ENCODE data around the gene TOM1L2. TPM values are rescaled to one million over a fixed set of nuclear protein-coding genes. Genes with fewer than 3 reads are reported as not detected.

TOM1L2 gene
- total and polyA plus RNA-seq, 2 donors (not counting 1 experiment from before 2014, with no cell fraction given): 33.9 to 35.9 TPM

DNA sequence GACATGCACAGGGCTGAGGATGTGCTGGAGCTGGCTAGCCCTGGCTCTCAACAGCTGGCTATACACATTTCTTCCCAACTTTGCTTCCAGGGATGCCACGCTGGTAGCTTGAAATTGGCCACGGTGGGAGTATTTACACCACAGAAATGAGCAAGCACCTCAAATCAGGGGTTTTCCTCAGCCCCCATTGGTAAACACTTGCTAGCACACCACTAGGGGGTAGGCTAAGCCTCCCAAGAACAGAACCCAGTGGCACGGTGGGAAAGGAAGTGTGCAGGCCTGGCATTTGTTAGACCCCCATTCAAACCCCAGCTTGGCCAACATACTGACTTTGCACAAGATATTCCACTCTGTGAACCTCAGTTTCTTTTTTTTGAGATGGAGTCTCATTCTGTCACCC is 13.4 kb upstream of the TOM1L2 start:
- peaks cover 4% of the 10 kb centered on the region for H3K4me1 ChIP-seq (ENCODE audit: control insufficient read depth, extremely low read depth, insufficient read depth, low read length)
- no peak for DNase-seq (ENCODE audit: low read depth in 2 of 2)
- no peaks in the 10 kb centered on the region for H4K20me1 ChIP-seq (ENCODE audit: control insufficient read depth, extremely low read depth, insufficient read depth, low read length)
- H3K36me3 ChIP-seq (ENCODE audit: control insufficient read depth, insufficient read depth, low read length): no peaks in the 10 kb centered on the region
- no peak overlapping the region for H3K4me3 ChIP-seq (replicated peaks in 1 of 4; ENCODE audit: control extremely low read depth in 1 of 4, insufficient read depth in 1 of 4, low read depth in 3 of 4, low read length in 4 of 4)
- no peaks in the 10 kb centered on the region for H3K27me3 ChIP-seq (ENCODE audit: control insufficient read depth, insufficient read depth, low read length)
- no peak overlapping the region for H3K9ac ChIP-seq (ENCODE audit: insufficient read depth, low read length)
- no peaks in the 10 kb centered on the region for H3K9me3 ChIP-seq (ENCODE audit: control insufficient read depth, insufficient read depth, low read depth, low read length)
- no peak overlapping the region for H3K4me2 ChIP-seq (ENCODE audit: extremely low read depth, insufficient read depth, low read length)
- no peak overlapping the region for H3K27ac ChIP-seq (ENCODE audit: insufficient read depth, low read length)
- H3K79me2 ChIP-seq (ENCODE audit: control insufficient read depth, insufficient read depth, low read length): no peaks in the 10 kb centered on the region
- TF ChIP-seq EZH2 (IDR thresholded peaks at IDR 0.05; ENCODE audit: low read length, missing control alignments): no peak
- TF ChIP-seq, protein P1, sequence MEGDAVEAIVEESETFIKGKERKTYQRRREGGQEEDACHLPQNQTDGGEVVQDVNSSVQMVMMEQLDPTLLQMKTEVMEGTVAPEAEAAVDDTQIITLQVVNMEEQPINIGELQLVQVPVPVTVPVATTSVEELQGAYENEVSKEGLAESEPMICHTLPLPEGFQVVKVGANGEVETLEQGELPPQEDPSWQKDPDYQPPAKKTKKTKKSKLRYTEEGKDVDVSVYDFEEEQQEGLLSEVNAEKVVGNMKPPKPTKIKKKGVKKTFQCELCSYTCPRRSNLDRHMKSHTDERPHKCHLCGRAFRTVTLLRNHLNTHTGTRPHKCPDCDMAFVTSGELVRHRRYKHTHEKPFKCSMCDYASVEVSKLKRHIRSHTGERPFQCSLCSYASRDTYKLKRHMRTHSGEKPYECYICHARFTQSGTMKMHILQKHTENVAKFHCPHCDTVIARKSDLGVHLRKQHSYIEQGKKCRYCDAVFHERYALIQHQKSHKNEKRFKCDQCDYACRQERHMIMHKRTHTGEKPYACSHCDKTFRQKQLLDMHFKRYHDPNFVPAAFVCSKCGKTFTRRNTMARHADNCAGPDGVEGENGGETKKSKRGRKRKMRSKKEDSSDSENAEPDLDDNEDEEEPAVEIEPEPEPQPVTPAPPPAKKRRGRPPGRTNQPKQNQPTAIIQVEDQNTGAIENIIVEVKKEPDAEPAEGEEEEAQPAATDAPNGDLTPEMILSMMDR (conservative IDR thresholded peaks at IDR 0.05 in 1 of 2, IDR thresholded peaks at IDR 0.05 in 1 of 2; ENCODE audit: low read depth in 1 of 2, low read length in 2 of 2): no peak
- no peak overlapping the region for H2AFZ ChIP-seq (ENCODE audit: low read length)

GRCh38 chr17:17985153-17985552 is 13.0 kb upstream of the TOM1L2 start:
- H3K36me3 ChIP-seq (ENCODE audit: control insufficient read depth, insufficient read depth, low read length): no peaks in the 10 kb centered on the region
- H3K79me2 ChIP-seq (ENCODE audit: control insufficient read depth, insufficient read depth, low read length): no peaks in the 10 kb centered on the region
- no peak overlapping the region for H2AFZ ChIP-seq (ENCODE audit: low read length)
- H3K4me3 ChIP-seq (replicated peaks in 1 of 4; ENCODE audit: control extremely low read depth in 1 of 4, insufficient read depth in 1 of 4, low read depth in 3 of 4, low read length in 4 of 4): no peak overlapping the region
- H3K27me3 ChIP-seq (ENCODE audit: control insufficient read depth, insufficient read depth, low read length): no peaks in the 10 kb centered on the region
- DNase-seq (ENCODE audit: low read depth in 2 of 2): no peak
- peaks cover under 1% of the 10 kb centered on the region for H3K4me1 ChIP-seq (ENCODE audit: control insufficient read depth, extremely low read depth, insufficient read depth, low read length)
- TF ChIP-seq, protein P1 (conservative IDR thresholded peaks at IDR 0.05 in 1 of 2, IDR thresholded peaks at IDR 0.05 in 1 of 2; ENCODE audit: low read depth in 1 of 2, low read length in 2 of 2): no peak
- TF ChIP-seq EZH2 (IDR thresholded peaks at IDR 0.05; ENCODE audit: low read length, missing control alignments): no peak
- H4K20me1 ChIP-seq (ENCODE audit: control insufficient read depth, extremely low read depth, insufficient read depth, low read length): no peaks in the 10 kb centered on the region
- H3K9ac ChIP-seq (ENCODE audit: insufficient read depth, low read length): no peak overlapping the region
- no peak overlapping the region for H3K4me2 ChIP-seq (ENCODE audit: extremely low read depth, insufficient read depth, low read length)
- H3K9me3 ChIP-seq (ENCODE audit: control insufficient read depth, insufficient read depth, low read depth, low read length): no peaks in the 10 kb centered on the region
- no peak overlapping the region for H3K27ac ChIP-seq (ENCODE audit: insufficient read depth, low read length)

DNA sequence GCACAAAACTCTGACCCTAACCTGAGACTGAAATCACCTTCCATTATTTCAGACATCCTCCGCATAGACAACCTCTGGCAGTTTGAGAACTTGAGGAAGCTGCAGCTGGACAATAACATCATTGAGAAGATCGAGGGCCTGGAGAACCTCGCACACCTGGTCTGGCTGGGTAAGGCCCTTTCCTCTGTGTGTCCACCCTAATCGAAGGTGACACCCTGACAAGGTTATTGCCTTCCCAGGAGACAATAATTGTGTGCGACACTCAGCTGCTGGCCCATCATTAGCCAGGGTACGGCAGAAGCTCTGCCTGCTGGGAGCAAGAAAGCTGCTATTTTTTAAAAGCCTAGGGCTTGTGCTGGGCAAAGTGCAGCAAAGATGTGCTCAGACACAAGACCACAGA is 11.6 kb upstream of the TOM1L2 start:
- Histone ChIP-seq H4K20me1 (ENCODE audit: control insufficient read depth, extremely low read depth, insufficient read depth, low read length) (no peaks in the 10 kb centered on the region), H2AFZ (ENCODE audit: low read length) (no peak overlapping the region), H3K9ac (ENCODE audit: insufficient read depth, low read length) (no peak overlapping the region), H3K4me3 (replicated peaks in 1 of 4; ENCODE audit: control extremely low read depth in 1 of 4, insufficient read depth in 1 of 4, low read depth in 3 of 4, low read length in 4 of 4) (no peak overlapping the region), H3K4me2 (ENCODE audit: extremely low read depth, insufficient read depth, low read length) (no peak overlapping the region), H3K27me3 (ENCODE audit: control insufficient read depth, insufficient read depth, low read length) (no peaks in the 10 kb centered on the region), H3K9me3 (ENCODE audit: control insufficient read depth, insufficient read depth, low read depth, low read length) (no peaks in the 10 kb centered on the region), H3K36me3 (ENCODE audit: control insufficient read depth, insufficient read depth, low read length) (no peaks in the 10 kb centered on the region), H3K4me1 (ENCODE audit: control insufficient read depth, extremely low read depth, insufficient read depth, low read length) (no peaks in the 10 kb centered on the region), H3K27ac (ENCODE audit: insufficient read depth, low read length) (no peak overlapping the region), H3K79me2 (ENCODE audit: control insufficient read depth, insufficient read depth, low read length) (no peaks in the 10 kb centered on the region)
- TF ChIP-seq, protein P1 (conservative IDR thresholded peaks at IDR 0.05 in 1 of 2, IDR thresholded peaks at IDR 0.05 in 1 of 2; ENCODE audit: low read depth in 1 of 2, low read length in 2 of 2): no peak
- TF ChIP-seq EZH2 (IDR thresholded peaks at IDR 0.05; ENCODE audit: low read length, missing control alignments): no peak
- DNase-seq (ENCODE audit: low read depth in 2 of 2): no peak

All from fibroblast of lung (primary cell).